ENCODE results near the gene PTPRU. TPM values are rescaled to one million over a fixed set of nuclear protein-coding genes. Genes with fewer than 3 reads are reported as not detected.

PTPRU gene
- total and polyA plus RNA-seq, 2 experiments from 2014 or later: 8.0 to 105 TPM

DNA sequence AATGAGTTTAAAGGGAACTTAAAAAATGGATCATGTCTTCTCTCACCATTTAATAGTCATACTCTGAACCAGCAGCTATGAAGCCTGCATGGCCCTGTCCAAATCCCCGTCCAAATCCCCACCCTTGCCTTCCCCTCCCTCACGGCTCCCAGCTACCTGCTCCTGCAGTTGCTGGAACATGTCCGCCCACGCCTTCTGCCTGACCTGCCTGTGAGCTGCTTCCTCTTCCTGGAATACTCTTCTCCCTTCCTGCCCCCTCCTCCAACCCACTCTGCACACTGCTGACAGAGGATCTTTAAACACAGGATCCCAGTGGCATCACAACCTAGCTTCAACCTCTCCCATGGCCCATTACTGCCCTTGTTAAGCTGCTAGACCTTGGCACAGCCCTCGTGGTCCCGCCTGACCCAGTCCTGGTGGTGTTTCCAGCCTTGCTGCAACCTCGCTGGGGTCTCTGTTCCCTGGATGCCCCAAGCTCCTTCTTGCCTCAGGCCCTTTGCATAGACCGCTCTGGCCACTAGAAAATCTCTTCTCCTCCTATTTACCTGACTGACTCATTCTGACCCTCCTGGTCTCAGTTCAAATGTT, 118.3 kb downstream of the PTPRU start (continued):
- TF ChIP-seq, protein P1, sequence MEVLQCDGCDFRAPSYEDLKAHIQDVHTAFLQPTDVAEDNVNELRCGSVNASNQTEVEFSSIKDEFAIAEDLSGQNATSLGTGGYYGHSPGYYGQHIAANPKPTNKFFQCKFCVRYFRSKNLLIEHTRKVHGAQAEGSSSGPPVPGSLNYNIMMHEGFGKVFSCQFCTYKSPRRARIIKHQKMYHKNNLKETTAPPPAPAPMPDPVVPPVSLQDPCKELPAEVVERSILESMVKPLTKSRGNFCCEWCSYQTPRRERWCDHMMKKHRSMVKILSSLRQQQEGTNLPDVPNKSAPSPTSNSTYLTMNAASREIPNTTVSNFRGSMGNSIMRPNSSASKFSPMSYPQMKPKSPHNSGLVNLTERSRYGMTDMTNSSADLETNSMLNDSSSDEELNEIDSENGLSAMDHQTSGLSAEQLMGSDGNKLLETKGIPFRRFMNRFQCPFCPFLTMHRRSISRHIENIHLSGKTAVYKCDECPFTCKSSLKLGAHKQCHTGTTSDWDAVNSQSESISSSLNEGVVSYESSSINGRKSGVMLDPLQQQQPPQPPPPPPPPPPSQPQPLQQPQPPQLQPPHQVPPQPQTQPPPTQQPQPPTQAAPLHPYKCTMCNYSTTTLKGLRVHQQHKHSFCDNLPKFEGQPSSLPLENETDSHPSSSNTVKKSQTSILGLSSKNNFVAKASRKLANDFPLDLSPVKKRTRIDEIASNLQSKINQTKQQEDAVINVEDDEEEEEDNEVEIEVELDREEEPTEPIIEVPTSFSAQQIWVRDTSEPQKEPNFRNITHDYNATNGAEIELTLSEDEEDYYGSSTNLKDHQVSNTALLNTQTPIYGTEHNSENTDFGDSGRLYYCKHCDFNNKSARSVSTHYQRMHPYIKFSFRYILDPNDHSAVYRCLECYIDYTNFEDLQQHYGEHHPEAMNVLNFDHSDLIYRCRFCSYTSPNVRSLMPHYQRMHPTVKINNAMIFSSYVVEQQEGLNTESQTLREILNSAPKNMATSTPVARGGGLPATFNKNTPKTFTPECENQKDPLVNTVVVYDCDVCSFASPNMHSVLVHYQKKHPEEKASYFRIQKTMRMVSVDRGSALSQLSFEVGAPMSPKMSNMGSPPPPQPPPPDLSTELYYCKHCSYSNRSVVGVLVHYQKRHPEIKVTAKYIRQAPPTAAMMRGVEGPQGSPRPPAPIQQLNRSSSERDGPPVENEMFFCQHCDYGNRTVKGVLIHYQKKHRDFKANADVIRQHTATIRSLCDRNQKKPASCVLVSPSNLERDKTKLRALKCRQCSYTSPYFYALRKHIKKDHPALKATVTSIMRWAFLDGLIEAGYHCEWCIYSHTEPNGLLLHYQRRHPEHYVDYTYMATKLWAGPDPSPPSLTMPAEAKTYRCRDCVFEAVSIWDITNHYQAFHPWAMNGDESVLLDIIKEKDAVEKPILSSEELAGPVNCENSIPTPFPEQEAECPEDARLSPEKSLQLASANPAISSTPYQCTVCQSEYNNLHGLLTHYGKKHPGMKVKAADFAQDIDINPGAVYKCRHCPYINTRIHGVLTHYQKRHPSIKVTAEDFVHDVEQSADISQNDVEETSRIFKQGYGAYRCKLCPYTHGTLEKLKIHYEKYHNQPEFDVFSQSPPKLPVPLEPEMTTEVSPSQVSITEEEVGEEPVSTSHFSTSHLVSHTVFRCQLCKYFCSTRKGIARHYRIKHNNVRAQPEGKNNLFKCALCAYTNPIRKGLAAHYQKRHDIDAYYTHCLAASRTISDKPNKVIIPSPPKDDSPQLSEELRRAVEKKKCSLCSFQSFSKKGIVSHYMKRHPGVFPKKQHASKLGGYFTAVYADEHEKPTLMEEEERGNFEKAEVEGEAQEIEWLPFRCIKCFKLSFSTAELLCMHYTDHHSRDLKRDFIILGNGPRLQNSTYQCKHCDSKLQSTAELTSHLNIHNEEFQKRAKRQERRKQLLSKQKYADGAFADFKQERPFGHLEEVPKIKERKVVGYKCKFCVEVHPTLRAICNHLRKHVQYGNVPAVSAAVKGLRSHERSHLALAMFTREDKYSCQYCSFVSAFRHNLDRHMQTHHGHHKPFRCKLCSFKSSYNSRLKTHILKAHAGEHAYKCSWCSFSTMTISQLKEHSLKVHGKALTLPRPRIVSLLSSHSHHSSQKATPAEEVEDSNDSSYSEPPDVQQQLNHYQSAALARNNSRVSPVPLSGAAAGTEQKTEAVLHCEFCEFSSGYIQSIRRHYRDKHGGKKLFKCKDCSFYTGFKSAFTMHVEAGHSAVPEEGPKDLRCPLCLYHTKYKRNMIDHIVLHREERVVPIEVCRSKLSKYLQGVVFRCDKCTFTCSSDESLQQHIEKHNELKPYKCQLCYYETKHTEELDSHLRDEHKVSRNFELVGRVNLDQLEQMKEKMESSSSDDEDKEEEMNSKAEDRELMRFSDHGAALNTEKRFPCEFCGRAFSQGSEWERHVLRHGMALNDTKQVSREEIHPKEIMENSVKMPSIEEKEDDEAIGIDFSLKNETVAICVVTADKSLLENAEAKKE (CRISPR knock-in tag; IDR thresholded peaks at IDR 0.05): no peak
- no peak for TF ChIP-seq EZH2phosphoT487 (IDR thresholded peaks at IDR 0.05; ENCODE audit: unreplicated experiment)
- TF ChIP-seq POLR2AphosphoS5 (IDR thresholded peaks at IDR 0.05; ENCODE audit: low read depth): no peak
- TF ChIP-seq, protein P2, sequence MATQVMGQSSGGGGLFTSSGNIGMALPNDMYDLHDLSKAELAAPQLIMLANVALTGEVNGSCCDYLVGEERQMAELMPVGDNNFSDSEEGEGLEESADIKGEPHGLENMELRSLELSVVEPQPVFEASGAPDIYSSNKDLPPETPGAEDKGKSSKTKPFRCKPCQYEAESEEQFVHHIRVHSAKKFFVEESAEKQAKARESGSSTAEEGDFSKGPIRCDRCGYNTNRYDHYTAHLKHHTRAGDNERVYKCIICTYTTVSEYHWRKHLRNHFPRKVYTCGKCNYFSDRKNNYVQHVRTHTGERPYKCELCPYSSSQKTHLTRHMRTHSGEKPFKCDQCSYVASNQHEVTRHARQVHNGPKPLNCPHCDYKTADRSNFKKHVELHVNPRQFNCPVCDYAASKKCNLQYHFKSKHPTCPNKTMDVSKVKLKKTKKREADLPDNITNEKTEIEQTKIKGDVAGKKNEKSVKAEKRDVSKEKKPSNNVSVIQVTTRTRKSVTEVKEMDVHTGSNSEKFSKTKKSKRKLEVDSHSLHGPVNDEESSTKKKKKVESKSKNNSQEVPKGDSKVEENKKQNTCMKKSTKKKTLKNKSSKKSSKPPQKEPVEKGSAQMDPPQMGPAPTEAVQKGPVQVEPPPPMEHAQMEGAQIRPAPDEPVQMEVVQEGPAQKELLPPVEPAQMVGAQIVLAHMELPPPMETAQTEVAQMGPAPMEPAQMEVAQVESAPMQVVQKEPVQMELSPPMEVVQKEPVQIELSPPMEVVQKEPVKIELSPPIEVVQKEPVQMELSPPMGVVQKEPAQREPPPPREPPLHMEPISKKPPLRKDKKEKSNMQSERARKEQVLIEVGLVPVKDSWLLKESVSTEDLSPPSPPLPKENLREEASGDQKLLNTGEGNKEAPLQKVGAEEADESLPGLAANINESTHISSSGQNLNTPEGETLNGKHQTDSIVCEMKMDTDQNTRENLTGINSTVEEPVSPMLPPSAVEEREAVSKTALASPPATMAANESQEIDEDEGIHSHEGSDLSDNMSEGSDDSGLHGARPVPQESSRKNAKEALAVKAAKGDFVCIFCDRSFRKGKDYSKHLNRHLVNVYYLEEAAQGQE (IDR thresholded peaks at IDR 0.05; ENCODE audit: unreplicated experiment): no peak

DNA sequence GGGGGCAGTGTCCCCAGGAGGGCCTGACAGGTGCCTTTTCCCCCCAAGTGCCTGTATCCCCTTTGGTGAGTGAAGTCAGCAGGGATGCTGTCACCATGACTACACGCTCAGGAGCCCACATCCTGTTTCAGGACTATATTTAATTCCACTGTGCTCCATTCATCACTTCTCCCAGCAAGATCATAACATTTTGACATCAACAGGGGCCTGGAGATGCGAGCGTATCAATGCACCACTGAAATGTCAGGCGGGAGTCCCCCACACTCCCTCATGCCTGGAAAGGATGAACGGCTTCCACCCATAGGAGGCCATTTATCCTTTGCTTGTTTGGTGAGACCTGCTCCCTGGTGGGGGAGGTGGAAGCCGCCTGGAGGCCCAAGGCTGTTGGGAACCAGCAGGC, 119.1 kb downstream of the PTPRU start:
- H3K27ac Mint-ChIP-seq: no peak overlapping the region
- TF ChIP-seq, protein P3, sequence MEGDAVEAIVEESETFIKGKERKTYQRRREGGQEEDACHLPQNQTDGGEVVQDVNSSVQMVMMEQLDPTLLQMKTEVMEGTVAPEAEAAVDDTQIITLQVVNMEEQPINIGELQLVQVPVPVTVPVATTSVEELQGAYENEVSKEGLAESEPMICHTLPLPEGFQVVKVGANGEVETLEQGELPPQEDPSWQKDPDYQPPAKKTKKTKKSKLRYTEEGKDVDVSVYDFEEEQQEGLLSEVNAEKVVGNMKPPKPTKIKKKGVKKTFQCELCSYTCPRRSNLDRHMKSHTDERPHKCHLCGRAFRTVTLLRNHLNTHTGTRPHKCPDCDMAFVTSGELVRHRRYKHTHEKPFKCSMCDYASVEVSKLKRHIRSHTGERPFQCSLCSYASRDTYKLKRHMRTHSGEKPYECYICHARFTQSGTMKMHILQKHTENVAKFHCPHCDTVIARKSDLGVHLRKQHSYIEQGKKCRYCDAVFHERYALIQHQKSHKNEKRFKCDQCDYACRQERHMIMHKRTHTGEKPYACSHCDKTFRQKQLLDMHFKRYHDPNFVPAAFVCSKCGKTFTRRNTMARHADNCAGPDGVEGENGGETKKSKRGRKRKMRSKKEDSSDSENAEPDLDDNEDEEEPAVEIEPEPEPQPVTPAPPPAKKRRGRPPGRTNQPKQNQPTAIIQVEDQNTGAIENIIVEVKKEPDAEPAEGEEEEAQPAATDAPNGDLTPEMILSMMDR (conservative IDR thresholded peaks at IDR 0.05; ENCODE audit: low read depth in 2 of 2): no peak
- TF ChIP-seq ZNF114 (CRISPR knock-in tag; IDR thresholded peaks at IDR 0.05) (no peak), EZH2 (IDR thresholded peaks at IDR 0.05; ENCODE audit: low read depth, unreplicated experiment) (no peak), POLR2AphosphoS5 (IDR thresholded peaks at IDR 0.05; ENCODE audit: low read depth) (no peak), EZH2phosphoT487 (IDR thresholded peaks at IDR 0.05; ENCODE audit: unreplicated experiment) (no peak)
- TF ChIP-seq, protein P2 (IDR thresholded peaks at IDR 0.05; ENCODE audit: unreplicated experiment): no peak

More for the DNA sequence above, 119.1 kb downstream of the PTPRU start:
- Histone ChIP-seq H3K4me1 (ENCODE audit: insufficient read depth) (peaks cover 5% of the 10 kb centered on the region), H3K4me2 (no peak overlapping the region), H3K79me2 (replicated peaks; ENCODE audit: insufficient read depth) (no peaks in the 10 kb centered on the region), H3K36me3 (ENCODE audit: insufficient read depth) (no peaks in the 10 kb centered on the region; the same call in 1 of the 2 replicates), H4K20me1 (replicated peaks; ENCODE audit: insufficient read depth) (no peaks in the 10 kb centered on the region), H3K4me3 (no peak overlapping the region), H2AFZ (no peak overlapping the region), H3F3A (replicated peaks; ENCODE audit: low read depth) (no peaks in the 10 kb centered on the region), H3K27ac (ENCODE audit: low read depth) (no peak overlapping the region), H3K9me2 (ENCODE audit: insufficient read depth) (peaks cover 7% of the 10 kb centered on the region; the same call in 1 of the 2 replicates), H3K27me3 (ENCODE audit: insufficient read depth) (no peaks in the 10 kb centered on the region)
- Mint-ChIP-seq H3K9me3 (peaks cover 2% of the 10 kb centered on the region; the same call in 2 of the 3 replicates), H3K27me3 (ENCODE audit: insufficient read depth, low read depth, poor library complexity) (peaks cover 12% of the 10 kb centered on the region), H3K4me3 (no peak overlapping the region), H3K4me1 (peaks cover 3% of the 10 kb centered on the region; the same call in 2 of the 3 replicates), H3K36me3 (ENCODE audit: low read depth) (no peaks in the 10 kb centered on the region; the same call in 2 of the 3 replicates)
- DNase-seq (ENCODE audit: low spot score) (no peak), ATAC-seq (no peak)

Data from GM23338 (cell line).